Globus pallidus (tissue), 1 donor: ENCODE results near the gene TLX2.

Experiments
- DNase-seq: peaks from one replicate; pipeline ENCODE4 v3.0.0-alpha.2; 2015; ENCODE audit warnings: low spot score

Gene TLX2

DNA sequence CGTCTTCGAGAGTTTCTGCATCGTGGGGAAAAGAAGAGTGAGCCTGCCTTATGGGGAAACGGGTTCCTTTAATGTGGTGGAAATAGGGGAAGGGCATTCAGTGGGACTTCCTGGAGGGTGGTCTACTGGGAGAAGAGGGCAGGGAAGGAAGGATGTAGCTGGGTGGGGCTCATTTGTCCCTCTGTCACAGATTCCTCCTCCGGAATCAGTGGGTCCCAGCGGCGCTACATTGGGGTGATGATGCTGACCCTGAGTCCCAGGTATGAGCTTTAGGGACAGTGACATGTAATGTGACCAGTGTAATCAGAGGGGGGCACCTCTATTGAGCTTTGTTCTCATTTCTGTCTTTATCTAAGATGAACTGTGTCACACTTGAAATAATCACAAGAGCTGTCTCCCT, 17.4 kb downstream of the TLX2 start:
- DNase-seq: no peak

DNA sequence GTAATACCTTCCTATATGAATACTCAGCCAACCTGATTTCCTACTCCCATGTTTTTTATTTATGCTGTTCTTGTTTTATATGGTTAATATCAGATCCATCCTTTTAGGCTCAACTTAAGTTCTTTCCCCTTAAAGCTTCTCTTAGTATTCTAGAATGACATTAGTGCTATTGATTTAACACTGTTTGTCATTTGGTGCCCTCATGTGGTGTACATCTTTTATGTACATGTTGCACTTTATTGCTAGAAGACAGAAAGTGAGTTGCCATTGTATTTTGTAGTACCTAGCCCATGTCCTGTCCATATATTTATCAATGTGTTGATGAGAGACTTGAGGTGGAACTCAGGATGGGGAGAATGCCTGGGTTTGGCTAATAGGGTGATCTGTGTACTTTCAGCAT, 18.0 kb downstream of the TLX2 start:
- no peak for DNase-seq

DNA sequence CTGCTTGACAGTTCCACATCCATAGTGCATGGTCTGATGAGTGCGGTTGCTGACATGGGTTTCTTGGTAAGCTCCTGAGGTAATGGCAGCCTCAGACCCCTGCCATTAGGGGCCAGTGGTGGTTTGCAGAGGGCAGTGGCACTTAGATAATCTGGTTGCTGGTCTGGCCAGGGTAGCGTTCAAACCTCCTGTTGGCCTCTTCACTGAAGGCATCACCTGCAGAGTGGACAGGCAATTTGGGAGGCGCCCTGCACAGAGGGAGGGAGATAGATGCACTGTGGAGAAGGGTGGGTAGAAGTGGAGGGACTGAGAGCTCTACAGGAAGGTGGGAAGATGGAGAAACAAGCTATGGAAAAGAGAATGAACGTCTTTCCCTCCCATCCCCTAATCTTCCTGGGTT, 19.2 kb downstream of the TLX2 start:
- DNase-seq: no peak

DNA sequence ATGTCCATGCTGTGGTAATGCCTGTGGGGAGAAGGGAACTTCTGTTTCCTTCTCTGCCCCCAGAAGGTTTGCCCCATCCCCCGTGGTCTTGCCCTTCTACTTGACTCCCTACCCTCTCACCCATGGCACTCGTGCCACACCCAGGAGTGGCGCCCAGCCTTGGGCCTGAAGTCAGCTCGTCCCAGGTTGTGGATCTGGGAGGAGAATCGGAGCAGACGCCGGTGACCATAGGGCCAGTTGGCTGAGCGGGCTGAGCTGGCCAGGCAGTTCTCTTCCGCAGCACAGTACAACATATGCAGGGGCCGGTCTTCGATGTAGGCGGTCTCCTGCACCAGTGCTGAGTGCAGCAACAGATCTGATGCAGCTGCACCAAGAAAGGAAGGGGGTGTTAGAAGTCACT, 20.2 kb downstream of the TLX2 start:
- DNase-seq: no peak

DNA sequence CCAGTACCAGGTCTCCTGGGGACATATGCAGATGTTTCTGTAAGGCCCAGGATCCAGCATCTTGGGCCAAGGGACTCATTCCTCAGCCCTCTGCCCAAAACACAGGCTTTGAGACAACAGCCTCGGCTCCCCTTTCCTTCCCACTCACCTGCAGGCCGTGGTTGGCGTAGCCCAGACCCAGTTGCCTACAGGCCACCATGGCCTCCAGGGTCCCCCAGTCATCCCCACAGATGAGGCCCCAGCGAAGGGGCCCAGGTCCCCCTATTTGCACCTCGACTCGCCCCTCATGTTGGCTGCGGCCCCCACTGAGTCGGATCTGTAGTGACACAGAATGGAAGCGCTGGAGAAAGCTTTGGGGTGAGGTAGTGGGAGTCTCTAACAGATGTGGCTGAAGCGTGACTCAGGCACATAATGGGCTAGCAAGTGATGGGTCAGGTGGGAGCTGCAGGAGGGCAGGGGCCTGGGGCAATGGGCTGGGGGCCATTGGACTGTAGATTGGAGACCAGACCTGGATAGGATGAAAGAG, 21.3 kb downstream of the TLX2 start:
- no peak for DNase-seq

DNA sequence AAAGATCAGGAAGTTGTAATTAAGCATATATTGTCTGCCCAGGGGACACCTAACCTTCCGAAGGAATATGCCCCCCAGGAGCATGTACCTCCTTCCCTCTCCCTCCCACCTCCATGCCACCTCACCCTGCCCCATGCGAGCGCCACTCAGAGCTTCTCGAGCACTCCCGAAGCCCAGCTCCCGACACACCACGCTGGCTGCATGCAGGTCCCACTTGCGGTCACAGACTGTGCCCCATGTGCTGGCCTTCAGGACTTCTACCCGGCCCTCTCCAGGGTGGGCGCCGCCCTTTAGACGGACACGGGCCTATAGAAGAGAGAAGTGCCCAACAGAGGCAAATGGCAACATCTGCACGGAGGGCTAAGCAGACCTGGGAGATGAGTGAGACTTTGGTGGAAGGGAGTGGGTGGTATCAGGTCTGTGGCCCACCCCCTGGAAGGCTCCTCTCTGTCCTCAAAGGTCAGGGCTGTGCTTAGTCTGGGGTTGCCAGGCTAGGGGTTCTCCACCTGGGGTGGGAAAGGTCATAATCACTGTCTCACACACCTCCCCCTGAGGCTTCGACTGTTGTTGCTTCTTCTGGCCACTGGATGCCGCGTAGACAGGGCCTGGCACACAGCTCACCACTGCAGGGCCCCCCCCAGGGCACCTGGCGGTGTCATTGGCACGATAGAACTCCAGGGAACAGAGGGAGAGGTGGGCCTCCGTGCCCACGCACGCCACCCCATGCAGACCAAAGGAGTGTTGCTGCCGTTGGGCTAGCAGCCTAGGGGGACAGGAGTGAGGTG, 22.1 kb downstream of the TLX2 start:
- DNase-seq: no peak

DNA sequence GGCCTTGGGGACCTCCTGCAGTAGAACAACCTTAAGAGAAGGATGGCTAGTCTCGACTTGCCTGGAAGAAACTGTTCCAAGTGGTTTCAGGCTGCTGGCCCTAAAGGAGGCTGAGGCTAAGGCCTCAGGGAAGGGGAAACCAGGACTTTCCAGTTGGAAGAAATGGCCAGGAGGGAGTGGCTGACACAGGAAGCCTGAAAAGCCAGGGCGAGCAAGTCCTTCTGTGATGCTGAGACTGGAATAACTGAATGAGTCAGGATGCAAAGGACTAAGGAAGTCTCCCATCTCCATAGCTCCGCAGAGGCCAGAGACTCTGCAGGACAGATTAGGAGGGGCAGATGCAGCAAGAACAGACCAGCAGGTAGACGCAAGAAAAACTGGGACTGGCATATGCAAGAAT, 22.9 kb downstream of the TLX2 start:
- DNase-seq: no peak

DNA sequence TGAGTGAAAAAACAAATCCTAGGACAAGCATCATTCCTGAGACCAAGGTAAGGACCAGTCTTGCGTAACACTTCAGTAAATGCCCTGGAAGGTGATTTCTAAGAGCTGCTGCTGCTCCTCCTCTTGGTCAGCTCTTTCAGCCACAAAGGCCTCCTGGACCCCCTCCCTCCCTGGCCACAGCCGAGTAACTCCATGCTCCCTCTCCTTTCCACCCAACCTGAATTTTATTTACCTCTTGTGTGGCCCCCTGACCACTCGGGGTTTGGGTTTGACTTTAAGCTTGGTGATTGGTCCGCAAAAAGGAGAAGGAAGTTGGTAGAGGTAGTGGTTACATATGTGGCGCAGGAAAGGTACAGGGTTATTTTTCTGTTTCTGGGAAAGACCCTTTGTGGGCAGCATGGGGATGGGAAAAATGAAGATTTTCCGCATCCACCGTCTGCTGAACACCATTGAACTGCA, 24.7 kb downstream of the TLX2 start:
- no peak for DNase-seq

DNA sequence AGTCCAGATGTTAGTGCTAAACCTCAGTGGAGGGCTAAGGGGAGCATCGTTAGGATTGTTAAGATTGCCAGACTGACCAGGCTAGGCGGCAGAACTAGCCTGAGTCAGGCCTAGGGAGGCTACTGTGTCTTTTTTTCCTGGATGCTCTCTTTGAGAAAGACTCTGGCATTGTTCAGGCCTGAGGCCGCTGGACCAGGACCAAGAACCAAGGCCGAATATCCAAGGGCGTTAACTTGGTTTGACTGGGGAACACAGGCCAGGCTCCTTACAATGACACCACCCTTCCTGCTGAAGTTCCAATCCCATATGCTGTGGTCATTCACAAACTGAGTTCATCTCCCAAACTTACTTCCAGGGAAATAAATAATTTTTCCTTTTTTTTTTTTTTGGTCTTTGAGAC, 26.0 kb downstream of the TLX2 start:
- no peak for DNase-seq

DNA sequence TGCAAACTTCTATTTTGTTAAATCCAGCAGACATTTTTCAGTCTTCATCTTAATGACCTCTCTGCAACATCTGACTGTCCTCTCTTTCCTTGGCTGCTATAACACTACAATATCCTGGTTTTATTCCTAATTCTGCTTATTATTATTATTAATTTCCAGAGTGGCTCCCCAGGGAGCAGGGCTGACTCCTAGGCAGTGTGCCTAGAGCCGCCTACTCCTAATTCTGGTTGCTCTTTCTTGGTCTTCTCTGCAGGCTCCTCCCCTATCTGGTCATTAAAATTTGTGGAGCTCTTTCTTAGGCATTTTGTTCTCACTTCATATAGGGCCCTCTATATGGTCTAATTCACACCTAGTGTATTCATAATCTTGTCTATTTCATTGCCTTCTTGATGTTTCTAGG, 28.7 kb downstream of the TLX2 start:
- no peak for DNase-seq

DNA sequence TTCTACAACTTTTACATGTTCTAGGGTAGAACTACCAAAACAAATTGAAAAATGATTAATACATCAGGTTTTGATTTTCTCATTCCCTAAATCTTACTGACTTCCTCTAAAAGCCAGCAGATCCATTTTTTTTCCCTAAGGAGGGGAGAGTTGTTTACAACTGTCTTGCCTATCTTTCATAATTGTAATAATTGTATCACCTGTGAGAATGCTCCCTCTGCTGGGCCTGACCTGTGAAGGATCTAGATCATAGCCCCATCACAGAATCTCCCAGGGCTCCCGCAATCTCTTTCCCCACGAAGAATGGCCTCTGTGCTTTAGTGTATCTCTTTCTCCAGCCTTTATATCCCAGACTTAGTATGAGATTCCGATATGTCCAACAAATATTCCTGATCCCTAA, 30.4 kb downstream of the TLX2 start:
- no peak for DNase-seq

DNA sequence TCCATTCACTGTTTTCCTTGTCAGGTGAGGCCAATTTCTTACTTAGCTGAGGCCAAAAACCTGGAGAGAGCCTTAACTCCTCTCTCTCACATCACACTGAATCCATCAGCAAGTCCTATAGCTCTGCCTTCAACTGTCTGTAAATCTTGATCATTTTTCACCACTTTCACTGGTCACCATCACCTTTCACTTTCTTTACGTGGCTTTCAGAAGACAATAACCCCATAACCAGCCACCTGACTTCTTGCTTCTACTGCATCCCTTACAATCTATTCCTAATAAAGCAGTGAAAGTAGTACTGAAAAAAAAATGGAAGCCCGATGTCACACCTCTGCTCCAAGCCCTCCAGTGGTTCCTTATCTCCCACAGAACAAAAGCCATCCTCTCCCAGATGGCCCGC, 31.8 kb downstream of the TLX2 start:
- DNase-seq: no peak

DNA sequence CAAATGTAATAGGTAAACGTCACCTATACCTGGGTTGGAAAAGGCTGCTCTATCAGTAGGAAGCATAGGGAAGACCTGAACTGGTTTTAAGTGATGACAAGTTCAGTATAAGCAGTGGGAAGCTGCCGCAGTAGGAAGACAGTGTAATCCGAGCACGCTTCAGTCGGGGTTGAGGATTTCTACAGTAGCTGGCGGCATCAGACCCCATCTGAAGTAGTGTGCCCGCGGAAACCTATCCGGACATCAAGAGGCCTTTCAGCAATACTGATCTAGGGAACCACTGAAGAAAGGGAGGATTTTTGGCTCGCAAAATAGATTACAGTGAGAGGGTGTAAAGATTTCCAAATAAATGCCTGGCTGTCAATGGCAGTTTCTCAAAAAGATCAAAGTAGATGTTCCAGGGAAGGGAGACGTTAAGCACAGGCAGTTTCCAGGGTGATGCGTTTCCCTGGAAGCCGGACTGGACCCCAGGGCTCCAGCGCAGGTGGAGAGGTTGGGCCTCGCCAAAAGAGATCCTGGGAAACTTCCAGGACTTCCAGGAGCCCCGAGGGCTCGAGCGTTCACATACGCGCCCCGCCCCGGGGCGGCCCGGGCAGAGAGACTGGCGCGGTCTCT, 34.1 kb downstream of the TLX2 start:
- DNase-seq: no peak

DNA sequence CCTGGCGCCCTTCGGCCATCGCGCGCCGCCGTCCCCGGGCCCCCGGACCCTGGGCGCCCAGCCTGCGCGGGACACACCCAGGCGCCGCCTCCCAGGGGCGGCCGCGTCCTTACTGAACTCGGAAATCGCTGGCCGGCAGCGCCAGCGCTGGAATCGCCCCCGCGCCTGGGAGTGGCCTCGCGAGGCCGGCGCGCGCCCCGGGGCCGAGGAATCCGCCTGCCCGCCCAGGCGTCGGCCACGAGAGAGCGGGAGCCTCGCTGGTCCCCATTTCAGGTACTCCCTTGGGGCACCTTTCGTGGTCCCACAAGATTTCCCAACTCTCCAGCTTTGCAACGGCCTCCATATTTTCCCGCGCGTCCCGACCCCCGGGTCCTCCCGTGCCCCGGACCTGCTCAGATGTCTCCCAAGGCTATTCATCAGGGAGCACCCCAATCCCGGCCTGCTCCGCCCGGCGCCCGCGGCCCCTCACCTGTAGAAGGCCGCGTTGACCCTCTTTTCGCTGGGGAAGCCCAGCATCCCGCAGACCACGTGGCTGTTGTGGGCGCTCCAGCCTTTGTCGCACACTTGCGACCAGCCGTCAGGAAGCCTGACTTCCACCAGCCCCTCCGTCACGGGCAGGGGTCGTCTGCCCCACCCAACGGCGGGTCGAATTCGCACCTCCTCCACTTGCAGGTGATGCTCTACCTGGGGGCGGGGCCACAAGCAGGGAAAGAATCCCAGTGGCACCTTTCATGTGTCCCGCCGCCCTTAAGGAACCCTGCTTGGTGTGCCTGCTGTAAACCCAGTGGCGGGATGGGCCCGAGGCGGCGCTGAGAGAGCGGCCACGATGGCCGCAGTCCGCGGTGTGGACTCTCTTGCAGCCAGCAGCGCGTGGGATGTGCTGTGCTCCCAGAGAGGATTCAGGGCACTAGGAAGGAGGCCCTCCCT, 34.9 kb downstream of the TLX2 start:
- DNase-seq: no peak

DNA sequence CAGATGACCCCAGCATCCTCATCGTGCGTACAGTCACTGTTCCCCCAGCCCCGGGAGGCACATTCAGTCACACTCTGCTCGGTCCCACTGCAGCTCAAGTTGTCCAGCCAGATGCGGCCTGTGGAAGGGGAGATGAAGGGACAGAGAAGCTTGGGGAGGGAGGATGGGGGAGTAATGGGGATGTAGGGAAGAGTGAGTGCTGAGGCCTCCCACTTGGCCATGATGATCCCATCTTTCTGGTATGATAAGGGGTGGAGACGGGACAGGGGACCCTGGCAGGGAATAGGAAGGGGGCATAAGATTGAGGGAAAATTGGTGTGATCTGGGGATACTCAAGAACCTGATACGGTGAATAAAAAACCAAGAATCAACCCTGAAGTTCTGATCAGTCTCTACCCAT, 36.0 kb downstream of the TLX2 start:
- no peak for DNase-seq

DNA sequence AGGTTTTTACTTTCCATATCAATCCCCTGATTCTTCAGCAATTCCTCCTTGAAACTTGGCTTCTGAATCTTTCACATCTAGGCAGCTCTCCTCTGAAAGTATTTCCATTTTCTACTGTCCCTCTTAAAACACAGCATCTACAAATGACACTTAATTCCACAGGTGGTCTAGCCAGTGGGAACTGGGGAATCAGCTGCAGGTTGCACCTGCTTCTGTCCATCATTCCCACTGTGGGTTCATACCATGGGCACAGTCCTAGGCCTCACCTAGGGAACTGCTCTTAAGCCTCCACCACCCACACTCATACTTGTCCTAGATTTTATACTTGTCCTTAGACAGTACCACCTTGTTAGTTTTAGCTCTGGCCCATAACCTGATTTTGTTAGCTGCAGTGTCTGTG, 37.3 kb downstream of the TLX2 start:
- no peak for DNase-seq

DNA sequence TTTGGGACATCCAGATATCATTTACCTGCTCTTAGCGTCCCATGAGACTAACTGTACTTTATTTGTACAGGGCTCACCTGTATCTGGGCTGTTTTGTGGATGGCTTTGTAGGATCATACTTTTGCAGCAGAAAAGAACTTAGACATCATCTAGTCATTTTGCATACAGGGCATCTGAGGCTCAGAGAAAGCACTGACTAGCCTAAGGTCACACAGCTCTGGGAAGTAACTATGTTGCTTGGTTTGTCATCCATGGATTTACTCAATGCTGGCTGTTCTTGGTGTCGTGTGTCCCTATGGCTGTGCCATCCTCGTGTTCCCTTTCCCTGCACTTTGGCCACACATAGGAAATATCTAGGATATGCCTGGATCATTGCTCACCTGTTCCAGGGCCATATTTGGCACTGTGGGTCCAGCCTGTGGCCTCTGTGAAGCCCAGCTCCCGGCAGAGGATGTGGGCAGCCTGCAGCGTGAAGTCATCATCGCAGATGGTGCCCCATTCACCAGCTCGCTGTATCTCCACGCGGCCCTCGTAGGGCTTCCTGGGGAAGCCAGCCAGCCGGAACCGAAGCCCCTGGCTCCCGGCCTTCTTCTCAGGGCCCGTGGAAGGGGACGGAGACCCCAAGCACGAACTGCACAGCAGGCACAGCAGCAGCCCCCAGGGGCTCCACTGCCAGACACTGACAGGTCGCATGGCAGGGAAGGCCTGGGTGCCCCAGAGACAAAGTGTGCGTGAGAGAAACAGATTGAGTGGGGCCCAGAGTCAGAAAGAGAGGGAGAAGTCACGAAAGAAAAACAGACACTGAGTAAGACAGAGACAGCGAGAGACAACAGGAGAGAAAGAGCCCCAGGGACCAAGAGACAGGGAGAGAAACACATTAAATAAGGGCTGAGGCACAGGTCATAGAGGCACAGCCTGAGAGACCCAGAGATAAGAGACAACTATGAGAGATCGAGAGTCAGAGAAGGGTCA, 38.0 kb downstream of the TLX2 start:
- DNase-seq: no peak

DNA sequence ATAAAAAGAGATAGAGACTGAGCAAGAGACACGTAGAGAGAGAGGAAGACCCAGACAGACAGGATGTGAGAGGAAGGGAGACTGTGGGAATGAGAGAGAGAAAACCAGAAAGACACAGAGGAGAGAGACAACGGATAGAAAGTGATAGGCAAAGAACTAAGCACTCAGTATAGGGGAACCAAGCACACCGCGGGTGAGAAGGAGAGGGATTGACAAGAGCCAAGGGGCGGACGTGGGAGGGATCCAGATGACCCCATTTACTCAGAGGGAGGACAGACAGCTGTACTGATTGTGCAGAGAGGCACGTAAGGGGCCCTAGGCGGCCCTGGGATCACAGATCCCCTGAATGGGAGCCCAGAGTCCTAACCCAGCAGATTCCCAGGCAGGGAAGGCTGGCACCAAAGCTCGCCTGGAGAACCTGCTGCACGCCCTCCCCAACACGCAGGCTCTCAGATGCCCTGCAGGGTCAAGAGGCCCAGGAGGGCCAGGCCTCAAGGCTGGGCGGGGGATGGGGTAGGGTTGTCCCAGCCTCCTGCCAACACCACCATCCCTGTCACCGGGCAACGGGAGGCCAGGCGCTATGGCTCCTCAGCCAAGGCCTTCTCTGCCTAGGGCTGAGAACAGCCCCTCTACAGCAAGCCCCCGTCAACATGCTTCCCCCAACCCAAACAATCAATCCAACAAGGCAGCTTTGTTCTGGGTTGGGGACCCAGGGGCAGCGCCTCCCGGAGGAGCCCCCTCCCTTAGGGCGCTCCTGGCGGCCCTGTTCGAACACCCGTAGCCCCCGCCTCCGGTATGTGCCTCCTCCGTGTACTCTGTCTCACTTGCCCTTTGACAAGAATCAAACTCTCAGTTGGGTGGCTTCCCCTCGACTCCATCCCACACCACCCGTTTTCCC, 38.9 kb downstream of the TLX2 start:
- no peak for DNase-seq

DNA sequence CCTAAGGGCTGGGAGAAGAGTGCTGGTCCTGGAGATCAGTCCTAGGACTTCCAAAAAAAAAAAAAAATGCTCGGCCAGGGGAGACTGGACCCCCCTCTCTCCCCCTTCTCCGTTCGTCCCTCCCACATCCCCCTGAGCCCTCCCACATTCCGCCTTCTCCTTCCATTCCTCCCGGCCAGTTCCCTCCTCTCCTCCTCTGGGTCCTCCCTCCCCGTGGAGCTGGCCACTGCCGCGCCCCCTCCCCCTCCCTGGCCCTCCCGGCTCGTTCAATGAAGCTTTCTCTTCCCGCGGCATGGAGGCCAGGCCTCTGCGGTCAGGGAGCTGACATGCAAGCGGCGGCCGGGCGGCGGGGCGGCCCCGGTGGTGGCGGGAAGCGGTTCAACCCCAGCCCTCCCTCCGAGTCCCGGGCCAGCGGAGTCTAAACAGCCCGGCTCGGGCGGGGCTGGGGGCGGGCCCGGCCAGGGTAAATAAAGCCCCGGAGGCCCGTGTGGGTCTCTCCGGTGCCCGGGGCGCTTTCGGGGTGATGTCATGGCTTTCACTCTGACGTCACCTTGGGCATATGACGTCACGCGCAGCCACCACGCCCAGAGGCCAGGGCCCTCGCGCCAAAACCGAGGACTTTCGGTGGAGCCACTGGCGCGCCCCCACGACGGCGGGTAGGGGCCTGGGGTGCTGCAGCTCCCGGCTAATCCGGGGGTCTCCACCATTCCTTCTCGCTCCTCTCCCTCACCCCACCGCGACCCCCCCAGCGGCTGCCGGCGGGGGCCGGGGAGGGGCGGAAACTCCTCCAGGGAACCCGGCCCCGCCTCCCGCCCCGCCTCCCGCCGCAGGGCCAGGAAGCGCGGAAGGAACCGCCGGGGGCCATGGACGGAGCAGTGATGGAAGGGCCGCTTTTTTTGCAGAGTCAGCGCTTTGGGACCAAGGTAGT, 39.9 kb downstream of the TLX2 start, which contains the start of the genes DOK1 and LOXL3:
TSS of gene DOK1 (plus strand) at position 829 of the 928 bp plus-strand sequence. CDS start at position 864, 35 bp downstream.
TSS of gene LOXL3 (minus strand) at position 51 of the 928 bp plus-strand sequence. CDS start 1,308 bp downstream, outside the sequence.
- peak; percentile 69 for DNase-seq
